Heart left ventricle (tissue), 13 donors: Measurements from ENCODE around the gene SGK1.

Source experiments
- POLR2A ChIP-seq, 2 donors: fragments of 450-650 bp; IDR thresholded peaks; one replicate each; pipeline ENCODE4 v1.6.1; 2017; ENCODE audit warnings: antibody characterized with exemption in 2 of 2, mild to moderate bottlenecking in 2 of 2, moderate library complexity in 2 of 2
- TF ChIP-seq, protein P1 (sequence below), 12 donors: fragments of 200-600 bp; sonication (generic) in 4 of 12; IDR thresholded peaks; one replicate each; pipeline versions ENCODE4 v1.5.0 to v1.8.0; 2018 to 2022; ENCODE audit warnings: antibody characterized with exemption in 12 of 12, mild to moderate bottlenecking in 5 of 12
- donor health status: ischemic (EF 13 %, LVEDD 7.1; RV severe dilation, severe dysfunction).
- donor health status: DM: no; HTN: yes; CAD: no.
- donor health status: DM: no; HTN: no; CAD: no.
- donor health status: ischemic (EF 25% LVEDD 6.9; RV normal size, moderate dysfunction).
- donor health status: ischemic (EF 25% LVEDD 5.7; RV mildly dilated, moderate dysfunction).
- donor health status: ischemic (EF 35%, LVEDD 5.7; RV mildly dilated, moderate dysfunction).
- donor health status: nonischemic (EF 11% LVEDD 7.7; RV severe dilation, severe dysfunction).
- donor health status: DM: yes; HTN: yes; CAD: no.
- donor health status: PGD.
- donor health status: ischemic (EF 29% LVEDD 5.4; RV normal size, mild dysfunction).
- donor health status: nonischemic (EF 23%, LVEDD 6.1; RV moderate dilation, normal function).

GRCh38 chr6:134172706-134173365 lies 145.1 kb downstream of the SGK1 start:
- TF ChIP-seq, protein P1, sequence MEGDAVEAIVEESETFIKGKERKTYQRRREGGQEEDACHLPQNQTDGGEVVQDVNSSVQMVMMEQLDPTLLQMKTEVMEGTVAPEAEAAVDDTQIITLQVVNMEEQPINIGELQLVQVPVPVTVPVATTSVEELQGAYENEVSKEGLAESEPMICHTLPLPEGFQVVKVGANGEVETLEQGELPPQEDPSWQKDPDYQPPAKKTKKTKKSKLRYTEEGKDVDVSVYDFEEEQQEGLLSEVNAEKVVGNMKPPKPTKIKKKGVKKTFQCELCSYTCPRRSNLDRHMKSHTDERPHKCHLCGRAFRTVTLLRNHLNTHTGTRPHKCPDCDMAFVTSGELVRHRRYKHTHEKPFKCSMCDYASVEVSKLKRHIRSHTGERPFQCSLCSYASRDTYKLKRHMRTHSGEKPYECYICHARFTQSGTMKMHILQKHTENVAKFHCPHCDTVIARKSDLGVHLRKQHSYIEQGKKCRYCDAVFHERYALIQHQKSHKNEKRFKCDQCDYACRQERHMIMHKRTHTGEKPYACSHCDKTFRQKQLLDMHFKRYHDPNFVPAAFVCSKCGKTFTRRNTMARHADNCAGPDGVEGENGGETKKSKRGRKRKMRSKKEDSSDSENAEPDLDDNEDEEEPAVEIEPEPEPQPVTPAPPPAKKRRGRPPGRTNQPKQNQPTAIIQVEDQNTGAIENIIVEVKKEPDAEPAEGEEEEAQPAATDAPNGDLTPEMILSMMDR (IDR thresholded peaks at IDR 0.05), result no peak
- no peak for TF ChIP-seq POLR2A (IDR thresholded peaks at IDR 0.05)
